Suppressor macrophage (primary cell): ENCODE data around the gene BBX.

ENCODE experiments used
- DNase-seq, 4 experiments: peaks; one replicate each; pipeline ENCODE4 v3.0.0-alpha.2; 2020 to 2022

The BBX gene

GRCh38 chr3:107753976-107754375, 231.2 kb downstream of the BBX start:
- DNase-seq, result no peak

GRCh38 chr3:107756649-107757048, 233.9 kb downstream of the BBX start:
- no peak for DNase-seq

GRCh38 chr3:107757140-107757539, 234.4 kb downstream of the BBX start:
- DNase-seq, result no peak

GRCh38 chr3:107760144-107760543, 237.4 kb downstream of the BBX start:
- no peak for DNase-seq

- DNase-seq, result no peak
These were observed 238.6 kb downstream of the BBX start for GRCh38 chr3:107761391-107761790.

GRCh38 chr3:107765524-107765923, 242.8 kb downstream of the BBX start:
- no peak for DNase-seq

- no peak for DNase-seq
These were observed 245.3 kb downstream of the BBX start for GRCh38 chr3:107767897-107768605.

- no peak for DNase-seq
These were observed 247.1 kb downstream of the BBX start for GRCh38 chr3:107769882-107770281.

- no peak for DNase-seq
These were observed 249.3 kb downstream of the BBX start for GRCh38 chr3:107772016-107772415.

GRCh38 chr3:107775974-107776373, 253.2 kb downstream of the BBX start:
- DNase-seq, result no peak

GRCh38 chr3:107781253-107781652, 258.5 kb downstream of the BBX start:
- DNase-seq, result no peak

GRCh38 chr3:107782054-107782453, 259.3 kb downstream of the BBX start:
- no peak for DNase-seq

GRCh38 chr3:107790612-107791011, 267.9 kb downstream of the BBX start:
- no peak for DNase-seq

GRCh38 chr3:107791027-107791426, 268.3 kb downstream of the BBX start:
- DNase-seq, result no peak

- DNase-seq, result no peak
These were observed 268.7 kb downstream of the BBX start for GRCh38 chr3:107791450-107791849.

- no peak for DNase-seq
These were observed 272.1 kb downstream of the BBX start for GRCh38 chr3:107794664-107795443.

- DNase-seq, result no peak
These were observed 272.8 kb downstream of the BBX start for GRCh38 chr3:107795514-107796094.

- DNase-seq, result no peak
These were observed 274.0 kb downstream of the BBX start for GRCh38 chr3:107796791-107797190.

- no peak for DNase-seq
These were observed 274.8 kb downstream of the BBX start for GRCh38 chr3:107797586-107797985.

GRCh38 chr3:107798381-107798780, 275.6 kb downstream of the BBX start:
- no peak for DNase-seq

GRCh38 chr3:107800710-107801109, 277.9 kb downstream of the BBX start:
- DNase-seq, result no peak

GRCh38 chr3:107803170-107803569, 280.4 kb downstream of the BBX start:
- DNase-seq, result no peak

- no peak for DNase-seq
These were observed 283.3 kb downstream of the BBX start for GRCh38 chr3:107806021-107806420.

GRCh38 chr3:107806536-107806935, 283.8 kb downstream of the BBX start:
- no peak for DNase-seq
